IPS-20b (cell line): ENCODE results near the gene FGF22.

ENCODE experiments used
- H3K27ac ChIP-seq: one replicate; pipeline ENCODE4 v1.5.1; 2013; ENCODE audit warnings: low read length
- H3K27me3 ChIP-seq: 2 replicates; pipeline ENCODE4 v1.6.1; 2013; ENCODE audit warnings: mild to moderate bottlenecking, low read length, inconsistent platforms; ENCODE audit not compliant: insufficient read depth
- H3K36me3 ChIP-seq: 2 replicates; pipeline ENCODE4 v1.6.1; 2013; ENCODE audit warnings: low read depth, mild to moderate bottlenecking, inconsistent platforms, low read length, moderate library complexity; ENCODE audit not compliant: insufficient read depth
- H3K4me1 ChIP-seq: 2 replicates; pipeline ENCODE4 v1.6.1; 2013; ENCODE audit warnings: mild to moderate bottlenecking, control low read depth, inconsistent platforms, low read length, moderate library complexity; ENCODE audit not compliant: insufficient read depth
- H3K4me3 ChIP-seq: 2 replicates; pipeline ENCODE4 v1.5.1; 2013; ENCODE audit warnings: mild to moderate bottlenecking, low read length, inconsistent platforms
- H3K9ac ChIP-seq: 2 replicates; pipeline ENCODE4 v1.6.1; 2013; ENCODE audit warnings: low read depth, mild to moderate bottlenecking, inconsistent platforms, low read length, moderate library complexity
- H3K9me3 ChIP-seq: 2 replicates; pipeline ENCODE4 v1.6.1; 2013; ENCODE audit warnings: mild to moderate bottlenecking, low read depth, low read length, inconsistent platforms; ENCODE audit not compliant: insufficient read depth

FGF22 gene

DNA sequence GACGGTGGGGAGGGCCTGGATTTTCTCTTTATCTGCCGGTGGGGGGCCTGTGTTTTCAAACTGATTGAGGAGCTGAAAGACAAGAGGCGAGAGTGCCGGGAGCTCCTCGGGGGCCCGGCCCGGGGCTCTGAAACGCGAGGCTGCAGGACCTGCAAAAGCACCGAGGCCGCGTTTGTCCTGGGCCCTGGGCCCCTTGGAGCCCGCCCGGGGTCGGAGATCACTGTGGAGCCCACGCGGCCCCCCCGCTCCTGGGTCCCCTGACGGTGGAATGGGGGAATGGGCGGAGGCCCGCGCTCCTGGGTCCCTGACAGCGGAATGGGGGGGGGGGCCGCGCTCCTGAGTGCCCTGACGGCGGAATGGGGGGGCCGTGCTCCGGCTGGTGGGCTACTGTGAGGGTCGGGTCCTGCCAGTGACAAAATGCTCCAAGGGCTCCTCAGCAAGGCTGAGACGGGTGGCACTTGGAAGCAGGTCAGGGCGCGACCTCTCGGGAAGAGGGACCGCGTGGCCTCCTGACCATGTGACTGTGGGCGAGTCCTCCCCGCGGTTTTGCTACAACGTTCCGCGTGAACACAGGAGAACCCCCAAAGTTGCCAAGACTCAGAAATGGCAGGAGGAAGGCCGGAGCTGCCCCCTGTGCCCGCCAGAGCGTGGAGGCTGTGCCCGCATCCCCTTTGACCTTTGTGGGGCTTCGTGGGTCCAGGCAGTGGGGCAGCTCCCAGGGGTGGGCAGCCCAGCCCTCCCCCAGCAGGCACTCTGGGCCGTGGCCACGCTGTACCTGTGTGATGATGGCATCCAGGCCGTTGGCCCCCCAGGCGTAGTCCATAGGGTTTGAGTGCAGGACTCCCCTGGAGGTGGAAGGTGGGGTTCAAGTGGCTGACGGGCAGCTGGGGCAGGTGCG lies 9.5 kb downstream of the FGF22 start:
- H3K9ac ChIP-seq: no peak overlapping the region
- no peaks in the 10 kb centered on the region for H3K9me3 ChIP-seq
- no peaks in the 10 kb centered on the region for H3K27me3 ChIP-seq
- H3K4me3 ChIP-seq: no peak overlapping the region
- H3K4me1 ChIP-seq: no peaks in the 10 kb centered on the region
- H3K27ac ChIP-seq: no peak overlapping the region
- peaks cover 41% of the 10 kb centered on the region for H3K36me3 ChIP-seq

DNA sequence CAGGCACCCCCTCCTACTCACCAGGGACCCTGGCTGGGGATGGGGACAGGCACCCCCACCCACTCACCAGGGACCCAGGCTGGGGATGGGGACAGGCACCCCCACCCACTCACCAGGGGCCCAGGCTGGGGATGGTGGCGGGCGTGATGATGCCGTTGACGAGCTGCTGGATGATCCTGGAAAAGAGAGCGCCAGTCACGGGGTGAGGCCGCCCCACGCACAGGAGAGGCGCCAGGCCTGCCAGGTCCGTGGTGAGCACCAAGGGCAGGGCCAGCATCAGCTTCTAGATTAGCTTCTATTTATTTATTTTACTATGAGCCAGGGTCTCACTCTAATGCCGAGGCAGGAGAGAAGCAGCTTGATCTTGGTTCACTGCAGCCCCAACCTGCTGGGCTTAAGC lies 10.4 kb downstream of the FGF22 start:
- H3K9me3 ChIP-seq: no peaks in the 10 kb centered on the region
- no peak overlapping the region for H3K27ac ChIP-seq
- H3K4me1 ChIP-seq: no peaks in the 10 kb centered on the region
- no peak overlapping the region for H3K9ac ChIP-seq
- H3K4me3 ChIP-seq: no peak overlapping the region
- no peaks in the 10 kb centered on the region for H3K27me3 ChIP-seq
- peaks cover 41% of the 10 kb centered on the region for H3K36me3 ChIP-seq

DNA sequence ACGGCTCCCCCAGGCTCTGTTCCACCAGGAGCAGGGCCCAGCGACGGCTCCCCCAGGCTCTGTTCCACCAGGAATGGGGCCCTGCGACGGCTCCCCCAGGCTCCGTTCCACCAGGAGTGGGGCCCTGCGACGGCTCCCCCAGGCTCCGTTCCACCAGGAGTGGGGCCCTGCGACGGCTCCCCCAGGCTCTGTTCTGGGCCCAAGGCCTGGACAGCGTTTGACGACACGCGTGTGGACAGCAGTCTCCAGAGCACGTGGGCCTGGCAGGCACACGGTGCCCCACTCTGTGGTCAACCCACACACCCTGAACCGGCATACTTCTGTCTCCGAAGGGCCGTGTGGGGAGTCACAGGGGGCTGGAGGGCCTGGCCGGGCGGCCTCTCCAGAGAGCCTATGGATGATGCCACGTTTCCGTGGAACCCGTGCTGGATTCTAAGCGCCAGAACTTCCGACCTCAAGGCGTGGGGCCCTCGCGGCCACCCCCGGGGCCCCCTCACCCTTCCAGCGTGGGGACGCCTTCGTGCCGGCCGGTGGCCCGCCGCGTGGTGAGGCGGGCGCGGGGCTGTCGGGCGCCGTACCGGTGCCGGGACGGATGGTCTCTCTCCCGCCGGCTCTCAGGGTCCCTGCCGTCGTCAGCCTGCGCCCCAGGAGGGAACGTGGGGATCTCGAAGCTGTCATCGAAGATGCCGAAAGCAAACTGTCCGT lies 11.6 kb downstream of the FGF22 start:
- no peak overlapping the region for H3K9ac ChIP-seq
- H3K4me3 ChIP-seq: no peak overlapping the region
- H3K36me3 ChIP-seq: peaks cover 47% of the 10 kb centered on the region
- H3K4me1 ChIP-seq: no peaks in the 10 kb centered on the region
- H3K27me3 ChIP-seq: no peaks in the 10 kb centered on the region
- H3K27ac ChIP-seq: no peak overlapping the region
- no peaks in the 10 kb centered on the region for H3K9me3 ChIP-seq

DNA sequence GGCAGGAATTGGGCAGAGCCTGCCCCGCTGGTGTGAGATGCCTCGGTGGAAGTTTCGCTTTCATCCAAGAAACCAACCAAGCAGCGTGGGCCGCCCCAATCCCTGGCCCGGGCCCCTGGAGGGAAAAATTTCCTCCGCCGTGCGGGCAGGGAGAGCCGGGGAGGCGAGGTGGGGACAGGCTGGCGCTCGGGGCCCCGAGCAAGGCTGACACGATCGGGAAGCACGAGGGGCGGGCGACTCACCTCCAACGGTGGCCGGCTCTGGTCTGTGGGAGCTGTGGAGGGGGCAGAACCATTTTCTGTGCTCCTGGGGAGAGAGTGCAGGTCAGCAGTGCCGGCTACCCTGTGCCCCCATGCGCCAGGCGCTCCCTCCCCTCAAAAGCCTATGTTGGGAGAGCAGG lies 12.3 kb downstream of the FGF22 start:
- H3K9ac ChIP-seq: no peak overlapping the region
- H3K4me3 ChIP-seq: no peak overlapping the region
- no peak overlapping the region for H3K27ac ChIP-seq
- H3K9me3 ChIP-seq: no peaks in the 10 kb centered on the region
- H3K27me3 ChIP-seq: no peaks in the 10 kb centered on the region
- no peaks in the 10 kb centered on the region for H3K4me1 ChIP-seq
- peaks cover 43% of the 10 kb centered on the region for H3K36me3 ChIP-seq

DNA sequence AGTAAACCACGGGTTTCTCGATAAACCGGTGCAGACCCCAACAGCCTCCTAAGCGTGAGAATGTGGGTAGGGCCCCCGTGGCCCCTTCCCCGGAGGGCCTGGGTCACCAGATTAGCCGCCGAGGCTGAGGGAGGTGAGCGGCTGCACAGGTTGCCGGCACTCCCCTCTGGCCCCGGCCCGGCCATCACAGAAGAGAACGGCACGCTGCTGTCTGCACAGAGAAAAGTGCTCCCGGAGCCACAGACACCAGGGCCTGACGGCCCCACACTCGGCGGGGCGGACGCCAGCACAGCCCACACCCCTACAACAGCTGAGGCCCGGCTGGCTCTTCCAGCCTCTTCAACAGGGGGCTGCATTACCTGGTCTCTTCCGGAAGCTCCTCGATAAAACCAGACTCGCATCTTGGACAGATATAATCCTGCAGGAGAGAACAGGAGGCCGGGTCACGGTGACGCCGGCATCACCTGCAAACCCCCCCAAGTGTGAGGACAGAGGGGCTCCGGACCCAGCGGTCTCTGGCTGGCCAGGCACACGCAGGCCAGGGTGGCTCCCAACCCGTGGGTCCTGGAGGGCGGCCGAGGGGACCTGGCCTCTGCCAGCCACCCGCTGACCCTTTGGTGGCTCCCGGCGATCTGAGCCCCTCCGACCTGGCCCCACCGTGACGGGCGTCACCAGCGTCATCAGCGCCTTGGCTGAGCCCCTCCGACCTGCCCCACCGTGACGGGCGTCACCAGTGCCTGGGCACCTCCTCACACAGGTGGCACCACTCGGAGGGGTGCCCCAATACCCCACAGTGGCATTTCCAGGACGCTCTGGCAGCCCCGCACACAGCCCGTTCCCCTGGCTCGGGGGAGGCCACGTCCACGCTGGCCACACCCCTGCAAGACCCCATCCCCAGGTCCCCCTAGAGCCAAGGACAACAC lies 13.0 kb downstream of the FGF22 start:
- Histone ChIP-seq H3K27me3 (no peaks in the 10 kb centered on the region), H3K9ac (no peak overlapping the region), H3K36me3 (peaks cover 38% of the 10 kb centered on the region), H3K4me3 (no peak overlapping the region), H3K4me1 (no peaks in the 10 kb centered on the region), H3K27ac (no peak overlapping the region), H3K9me3 (no peaks in the 10 kb centered on the region)

DNA sequence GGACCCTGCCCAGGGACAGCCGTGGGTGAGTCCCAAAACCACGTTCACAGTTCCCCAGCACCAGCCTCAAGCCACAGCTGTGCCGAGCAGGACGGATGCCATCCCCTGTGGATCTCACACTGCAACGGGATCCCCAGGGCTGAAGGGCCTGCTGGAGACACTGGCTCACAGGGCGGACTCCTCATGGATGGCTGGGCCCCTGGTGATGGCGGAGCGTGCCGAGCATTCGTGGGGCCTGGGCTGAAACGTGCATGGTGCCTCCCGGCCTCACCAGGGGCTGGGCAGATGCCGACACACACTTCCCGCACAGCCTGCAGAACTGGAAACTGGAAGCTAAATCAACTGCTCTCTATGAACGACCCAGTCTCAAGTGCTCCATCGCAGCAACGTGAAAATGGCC lies 13.7 kb downstream of the FGF22 start:
- Histone ChIP-seq H3K27me3 (no peaks in the 10 kb centered on the region), H3K9me3 (no peaks in the 10 kb centered on the region), H3K9ac (no peak overlapping the region), H3K36me3 (peaks cover 34% of the 10 kb centered on the region), H3K27ac (no peak overlapping the region), H3K4me3 (no peak overlapping the region), H3K4me1 (no peaks in the 10 kb centered on the region)

DNA sequence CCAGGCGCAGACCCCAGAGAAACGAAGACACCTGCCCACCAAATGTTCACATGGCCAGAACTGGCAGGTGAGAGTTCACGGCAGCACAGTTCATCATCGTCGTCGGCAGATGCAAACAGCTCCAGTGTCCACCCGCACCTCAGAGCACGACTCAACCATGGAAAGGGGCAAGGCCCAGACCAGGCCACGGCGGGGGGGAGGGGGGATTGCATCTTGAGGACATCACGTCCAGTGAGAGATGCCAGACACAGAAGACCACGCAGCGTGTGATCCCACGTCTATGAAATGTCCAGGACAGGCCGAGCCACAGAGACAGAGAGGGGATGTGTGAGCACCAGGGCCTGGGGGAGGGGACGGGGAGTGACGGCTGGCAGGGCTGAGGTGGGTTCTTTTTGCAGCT lies 16.0 kb downstream of the FGF22 start:
- no peaks in the 10 kb centered on the region for H3K9me3 ChIP-seq
- no peak overlapping the region for H3K9ac ChIP-seq
- no peak overlapping the region for H3K27ac ChIP-seq
- peaks cover 22% of the 10 kb centered on the region for H3K36me3 ChIP-seq
- H3K4me1 ChIP-seq: no peaks in the 10 kb centered on the region
- H3K4me3 ChIP-seq: no peak overlapping the region
- H3K27me3 ChIP-seq: no peaks in the 10 kb centered on the region

DNA sequence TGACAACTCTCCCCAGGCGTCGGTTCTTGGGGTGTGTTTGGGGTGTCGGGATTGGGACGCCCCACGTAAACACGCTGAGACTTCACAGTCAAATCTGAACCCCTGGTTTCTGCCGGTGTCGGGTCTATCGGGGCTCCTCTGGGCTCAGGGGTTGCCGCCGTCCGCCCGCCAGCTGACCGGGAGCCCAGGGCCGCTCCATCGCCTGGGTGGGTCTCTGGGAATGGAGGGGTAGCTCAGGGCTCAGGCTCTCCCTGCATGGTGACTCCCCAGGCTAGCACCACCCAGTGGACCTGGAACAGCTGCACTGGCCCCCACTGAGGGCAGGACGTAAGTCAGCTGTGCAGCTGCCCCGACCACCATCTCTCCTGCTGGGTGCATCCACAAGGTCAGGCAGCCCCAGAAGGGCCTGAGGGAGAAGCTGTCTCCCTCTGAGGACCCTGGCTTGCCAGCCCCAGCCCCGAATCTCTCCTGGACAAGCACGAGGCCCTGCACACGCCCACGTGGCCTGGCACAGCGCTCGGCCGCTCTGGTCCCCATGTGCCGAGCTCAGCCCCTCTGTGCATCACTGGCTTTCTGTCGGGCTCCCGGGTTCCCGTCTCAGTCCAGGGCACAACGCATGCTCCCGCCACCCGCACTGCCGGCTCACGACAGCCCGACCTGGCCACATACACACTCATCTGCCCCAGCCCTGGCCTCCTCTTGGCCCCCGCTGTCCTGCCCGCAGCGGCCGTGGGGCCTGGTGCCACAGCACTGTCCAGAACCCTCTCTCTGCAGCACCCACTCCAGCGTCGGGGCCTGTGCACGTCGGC lies 17.3 kb downstream of the FGF22 start:
- Histone ChIP-seq H3K9ac (no peak overlapping the region), H3K36me3 (peaks cover 12% of the 10 kb centered on the region; the same call in 1 of the 2 replicates), H3K27ac (no peak overlapping the region), H3K4me1 (no peaks in the 10 kb centered on the region), H3K4me3 (no peak overlapping the region), H3K27me3 (no peaks in the 10 kb centered on the region), H3K9me3 (no peaks in the 10 kb centered on the region)

DNA sequence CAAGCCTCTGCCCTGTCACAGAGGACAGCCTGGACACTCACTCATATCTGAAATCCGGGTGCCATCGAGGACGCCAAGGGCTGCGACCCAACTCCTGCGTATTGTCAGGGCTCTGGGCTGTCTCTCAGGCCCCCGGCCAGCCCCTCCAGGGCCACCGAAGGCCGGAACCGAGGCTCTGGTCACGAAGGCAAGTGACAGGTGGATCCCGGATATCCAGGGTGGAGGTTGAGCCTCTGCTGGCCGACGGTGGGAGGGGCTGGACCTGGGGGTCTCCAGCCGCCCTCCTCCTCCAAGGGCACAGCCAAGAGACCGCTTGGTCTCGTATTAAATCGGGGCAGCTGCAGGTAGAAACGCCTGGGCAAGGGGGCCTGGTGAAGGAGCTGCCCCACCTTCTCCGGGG lies 17.9 kb downstream of the FGF22 start:
- H3K36me3 ChIP-seq: peaks cover 12% of the 10 kb centered on the region; the same call in 1 of the 2 replicates
- no peaks in the 10 kb centered on the region for H3K27me3 ChIP-seq
- H3K9ac ChIP-seq: no peak overlapping the region

DNA sequence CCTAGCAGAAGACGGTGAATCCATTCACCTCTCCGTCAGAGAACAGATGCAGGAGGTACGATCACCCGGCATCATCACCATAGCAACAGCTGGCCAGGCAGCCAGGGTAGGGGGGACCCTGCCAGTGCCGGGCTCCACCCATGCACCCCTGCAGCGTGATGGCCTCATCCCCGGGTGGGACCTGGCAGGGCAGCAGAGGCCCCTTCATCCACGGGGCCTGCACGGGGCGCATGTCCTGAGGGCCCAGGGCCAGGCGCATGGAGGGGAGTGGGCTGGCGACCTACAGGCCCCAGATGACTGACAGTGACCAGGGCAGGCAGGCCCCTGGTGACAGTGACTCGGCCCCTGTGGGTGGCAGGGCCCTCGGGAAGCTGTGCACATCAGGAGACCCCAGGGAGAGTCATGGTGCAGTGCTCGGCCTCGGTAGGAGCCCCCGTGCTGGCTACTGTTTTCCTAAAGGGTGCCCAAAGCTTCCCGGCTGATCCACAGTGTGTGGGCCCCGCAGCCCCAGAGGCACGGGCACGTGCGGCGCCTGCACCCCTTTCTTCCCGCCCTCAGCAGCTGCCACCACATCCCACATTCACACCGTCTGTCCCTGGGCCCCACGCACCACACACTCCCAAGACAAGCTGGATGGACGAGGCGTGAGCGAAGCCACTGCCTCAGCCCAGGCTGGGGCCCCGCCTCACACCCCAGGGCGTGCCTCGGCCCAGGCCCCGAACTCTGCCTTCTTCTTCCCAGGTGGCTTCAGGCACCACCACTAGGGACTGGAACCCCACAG lies 18.6 kb downstream of the FGF22 start:
- Histone ChIP-seq H3K4me3 (no peak overlapping the region), H3K36me3 (0 out of 2 replicates have a peak, but pooled peaks cover 12% of the 10 kb centered on the region), H3K27me3 (no peaks in the 10 kb centered on the region), H3K4me1 (no peaks in the 10 kb centered on the region), H3K9me3 (no peaks in the 10 kb centered on the region), H3K9ac (no peak overlapping the region), H3K27ac (no peak overlapping the region)

More for the DNA sequence above, 17.9 kb downstream of the FGF22 start:
- Histone ChIP-seq H3K4me3 (no peak overlapping the region), H3K4me1 (no peaks in the 10 kb centered on the region), H3K27ac (no peak overlapping the region), H3K9me3 (no peaks in the 10 kb centered on the region)
